ENCODE results near the gene USH2A.

- TF ChIP-seq CTCF (IDR thresholded peaks at IDR 0.05): no peak
- no peak for TF ChIP-seq POLR2A (IDR thresholded peaks at IDR 0.05)
Measured at GRCh38 chr1:216290074-216290473, 133.2 kb downstream of the USH2A start.
